DND-41 (cell line): ENCODE results near the gene CEP162.
A peak's percentile ranks its signal among the peaks of the same experiment; 100 is the strongest.

Experiments
- ATAC-seq: fragments of 200-7000 bp; cut with Tn5 transposase; 3 replicates; pipeline ENCODE4 v1.9.1; 2021; ENCODE audit warnings: low read depth; ENCODE audit not compliant: insufficient read depth
- DNase-seq: peaks from one replicate; pipeline ENCODE4 v3.0.0-alpha.2; 2020
- H2AFZ ChIP-seq: 2 replicates; pipeline ENCODE4 v1.6.0; 2012; ENCODE audit warnings: low read depth, low read length
- H3K27ac ChIP-seq: 2 replicates; pipeline ENCODE4 v1.5.1; 2012; ENCODE audit warnings: low read length, inconsistent platforms
- H3K27me3 ChIP-seq: fragments of 200-600 bp; sonication (generic); 2 replicates; pipeline ENCODE4 v1.6.0; 2012; ENCODE audit warnings: low read length, mild to moderate bottlenecking, inconsistent platforms; ENCODE audit not compliant: insufficient read depth, poor library complexity
- H3K36me3 ChIP-seq: 2 replicates; pipeline ENCODE4 v1.5.1; 2012; ENCODE audit warnings: low read length, inconsistent platforms; ENCODE audit not compliant: insufficient read depth
- H3K4me1 ChIP-seq: 2 replicates; pipeline ENCODE4 v1.5.1; 2012; ENCODE audit warnings: mild to moderate bottlenecking, low read length; ENCODE audit not compliant: insufficient read depth
- H3K4me2 ChIP-seq: 2 replicates; pipeline ENCODE4 v1.6.0; 2012; ENCODE audit warnings: mild to moderate bottlenecking, moderate library complexity, low read length, inconsistent platforms; ENCODE audit not compliant: insufficient read depth
- H3K4me3 ChIP-seq, 2 experiments: fragments of 200-600 bp in 1 of 2; shearing (Covaris generic) in 1 of 2; 2 replicates each; pipeline ENCODE4 v1.5.1; 2012 to 2016; ENCODE audit warnings: inconsistent platforms in 2 of 2, low read length in 2 of 2, mild to moderate bottlenecking in 2 of 2, low read depth in 1 of 2, moderate library complexity in 1 of 2
- H3K79me2 ChIP-seq: 2 replicates; pipeline ENCODE4 v1.6.0; 2012; ENCODE audit warnings: low read length, inconsistent platforms; ENCODE audit not compliant: insufficient read depth
- H3K9ac ChIP-seq: 2 replicates; pipeline ENCODE4 v1.6.0; 2012; ENCODE audit warnings: low read depth, mild to moderate bottlenecking, inconsistent platforms, low read length, moderate library complexity
- H3K9me3 ChIP-seq: 2 replicates; pipeline ENCODE4 v1.5.1; 2012; ENCODE audit warnings: low read length, moderate library complexity, mild to moderate bottlenecking, inconsistent platforms; ENCODE audit not compliant: insufficient read depth, severe bottlenecking
- H4K20me1 ChIP-seq: 2 replicates; pipeline ENCODE4 v1.6.0; 2012; ENCODE audit warnings: low read length; ENCODE audit not compliant: insufficient read depth
- CTCF ChIP-seq: IDR thresholded peaks from 2 replicates; pipeline ENCODE4 v1.5.1; 2012; ENCODE audit warnings: borderline replicate concordance, low read length, moderate library complexity, mild to moderate bottlenecking; ENCODE audit not compliant: poor library complexity, severe bottlenecking; ENCODE audit errors: extremely low read depth
- EZH2 ChIP-seq: IDR thresholded peaks from 3 replicates; pipeline ENCODE4 v1.6.1; 2012; ENCODE audit warnings: borderline replicate concordance, low read depth, mild to moderate bottlenecking, moderate library complexity, low read length, inconsistent platforms; ENCODE audit not compliant: severe bottlenecking

CEP162 gene

GRCh38 chr6:84227434-84228197, at the start of gene CEP162:
Gene CEP162, minus strand, starts transcription at chr6:84227643. Its CDS starts 1,250 bp downstream, at chr6:84226393.
- Histone ChIP-seq H3K36me3 (peaks cover 5% of the 10 kb centered on the region; the same call in 1 of the 2 replicates), H4K20me1 (no peaks in the 10 kb centered on the region), H3K27ac (peak within 1 kb of the TSS; percentile 84), H3K9me3 (no peaks in the 10 kb centered on the region), H3K4me1 (peaks cover 30% of the 10 kb centered on the region), H3K4me3 (peak within 1 kb of the TSS; percentile 53 to 94), H3K4me2 (peak within 1 kb of the TSS; percentile 96), H2AFZ (peak within 1 kb of the TSS; percentile 99), H3K9ac (peak within 1 kb of the TSS; percentile 65), H3K27me3 (no peaks in the 10 kb centered on the region), H3K79me2 (peaks cover 10% of the 10 kb centered on the region)
- TF ChIP-seq CTCF, result peak; percentile 78
- no peak for TF ChIP-seq EZH2
- ATAC-seq (peak; percentile 96), DNase-seq (peak; percentile 89)

GRCh38 chr6:84274856-84275255, 47.4 kb upstream of the CEP162 start:
- no peaks in the 10 kb centered on the region for H3K4me1 ChIP-seq
- no peak overlapping the region for H3K4me3 ChIP-seq
- H3K4me2 ChIP-seq, result no peak overlapping the region
- DNase-seq (no peak), ATAC-seq (no peak)
- H3K36me3 ChIP-seq, result no peaks in the 10 kb centered on the region
- H2AFZ ChIP-seq, result no peak overlapping the region
- no peak overlapping the region for H3K27ac ChIP-seq
- no peaks in the 10 kb centered on the region for H3K79me2 ChIP-seq
- H4K20me1 ChIP-seq, result no peaks in the 10 kb centered on the region
- H3K9me3 ChIP-seq, result no peaks in the 10 kb centered on the region
- no peak overlapping the region for H3K9ac ChIP-seq
- no peaks in the 10 kb centered on the region for H3K27me3 ChIP-seq
- TF ChIP-seq EZH2 (no peak), CTCF (no peak)

- Histone ChIP-seq H3K27me3 (no peaks in the 10 kb centered on the region), H3K79me2 (no peaks in the 10 kb centered on the region), H3K4me1 (no peaks in the 10 kb centered on the region), H3K4me3 (no peak overlapping the region), H4K20me1 (no peaks in the 10 kb centered on the region), H3K9ac (no peak overlapping the region), H3K36me3 (no peaks in the 10 kb centered on the region), H3K4me2 (no peak overlapping the region), H3K9me3 (no peaks in the 10 kb centered on the region), H2AFZ (no peak overlapping the region), H3K27ac (no peak overlapping the region)
- DNase-seq, result no peak
- ATAC-seq, result no peak
- TF ChIP-seq CTCF (no peak), EZH2 (no peak)
Measured at GRCh38 chr6:84273048-84273809, 45.8 kb upstream of the CEP162 start.
